ENCODE measurements around the gene MNAT1. TPM values are rescaled to one million over a fixed set of nuclear protein-coding genes. Genes with fewer than 3 reads are reported as not detected.
A peak's percentile ranks its signal among the peaks of the same experiment; 100 is the strongest.

Gene MNAT1
- total and polyA plus RNA-seq, 2 experiments from 2014 or later, result 34.4 to 60.9 TPM

GRCh38 chr14:60735416-60735815, 855 bp downstream of the MNAT1 start:
- TF ChIP-seq EZH2phosphoT487 (IDR thresholded peaks at IDR 0.05; ENCODE audit: low read depth, severe bottlenecking, unreplicated experiment) (no peak), EZH2 (IDR thresholded peaks at IDR 0.05; ENCODE audit: borderline replicate concordance) (no peak), CTCF (IDR thresholded peaks at IDR 0.05; ENCODE audit: poor library complexity) (no peak)
- no peak for DNase-seq (ENCODE audit: low spot score)
- Histone ChIP-seq H3K4me3 (peak overlapping the region; percentile 94), H3K27me3 (peaks cover 3% of the 10 kb centered on the region), H4K20me1 (ENCODE audit: insufficient read depth, poor library complexity, severe bottlenecking) (peaks cover 12% of the 10 kb centered on the region), H3K27ac (peak overlapping the region; percentile 91), H3K9me2 (replicated peaks; ENCODE audit: insufficient read depth) (no peaks in the 10 kb centered on the region), H3K79me2 (peaks cover 58% of the 10 kb centered on the region), H3K4me1 (ENCODE audit: insufficient read depth) (peaks cover 12% of the 10 kb centered on the region), H3K9me3 (ENCODE audit: low read depth) (no peaks in the 10 kb centered on the region), H3K4me2 (peak overlapping the region; percentile 80), H2AFZ (peak overlapping the region; percentile 88), H3K36me3 (replicated peaks; ENCODE audit: insufficient read depth, low read depth) (no peaks in the 10 kb centered on the region)
- WGBS (ENCODE audit: low lambda C conversion rate, missing lambda C conversion rate), result 21% methylated on average over 5 of the region's 5 CpGs

- WGBS (ENCODE audit: low lambda C conversion rate, missing lambda C conversion rate), result 20% methylated on average over 4 of the region's 4 CpGs
- peak; percentile 8 for DNase-seq (ENCODE audit: low spot score)
- Histone ChIP-seq H3K27me3 (peaks cover 3% of the 10 kb centered on the region), H3K9me3 (ENCODE audit: low read depth) (no peaks in the 10 kb centered on the region), H3K9me2 (replicated peaks; ENCODE audit: insufficient read depth) (no peaks in the 10 kb centered on the region), H2AFZ (no peak overlapping the region), H3K27ac (no peak overlapping the region), H4K20me1 (ENCODE audit: insufficient read depth, poor library complexity, severe bottlenecking) (peaks cover 16% of the 10 kb centered on the region), H3K4me1 (ENCODE audit: insufficient read depth) (peaks cover 12% of the 10 kb centered on the region), H3K36me3 (replicated peaks; ENCODE audit: insufficient read depth, low read depth) (no peaks in the 10 kb centered on the region), H3K4me2 (peak overlapping the region; percentile 80), H3K79me2 (peaks cover 69% of the 10 kb centered on the region), H3K4me3 (peak overlapping the region; percentile 1)
- TF ChIP-seq EZH2 (IDR thresholded peaks at IDR 0.05; ENCODE audit: borderline replicate concordance) (no peak), CTCF (IDR thresholded peaks at IDR 0.05; ENCODE audit: poor library complexity) (no peak), EZH2phosphoT487 (IDR thresholded peaks at IDR 0.05; ENCODE audit: low read depth, severe bottlenecking, unreplicated experiment) (no peak)
Measured at GRCh38 chr14:60736494-60736893, 1.9 kb downstream of the MNAT1 start.

- H4K20me1 ChIP-seq (ENCODE audit: insufficient read depth, poor library complexity, severe bottlenecking), result peaks cover 16% of the 10 kb centered on the region
- no peaks in the 10 kb centered on the region for H3K27me3 ChIP-seq
- WGBS (ENCODE audit: low lambda C conversion rate, missing lambda C conversion rate), result 92% methylated on average over 4 of the region's 4 CpGs
- H3K4me2 ChIP-seq, result no peak overlapping the region
- H3K79me2 ChIP-seq, result peaks cover 93% of the 10 kb centered on the region
- no peaks in the 10 kb centered on the region for H3K36me3 ChIP-seq (replicated peaks; ENCODE audit: insufficient read depth, low read depth)
- H3K9me2 ChIP-seq (replicated peaks; ENCODE audit: insufficient read depth), result no peaks in the 10 kb centered on the region
- peaks cover 12% of the 10 kb centered on the region for H3K4me1 ChIP-seq (ENCODE audit: insufficient read depth)
- no peak overlapping the region for H3K4me3 ChIP-seq
- no peak overlapping the region for H3K27ac ChIP-seq
- DNase-seq (ENCODE audit: low spot score), result no peak
- no peak overlapping the region for H2AFZ ChIP-seq
- TF ChIP-seq EZH2phosphoT487 (IDR thresholded peaks at IDR 0.05; ENCODE audit: low read depth, severe bottlenecking, unreplicated experiment) (no peak), CTCF (IDR thresholded peaks at IDR 0.05; ENCODE audit: poor library complexity) (no peak), EZH2 (IDR thresholded peaks at IDR 0.05; ENCODE audit: borderline replicate concordance) (no peak)
- no peaks in the 10 kb centered on the region for H3K9me3 ChIP-seq (ENCODE audit: low read depth)
Measured at GRCh38 chr14:60738843-60739508, 4.4 kb downstream of the MNAT1 start.

Measured in hepatocyte (in vitro differentiated cells).